SU-DHL-6 (cell line): ENCODE measurements around the gene TLL2.

Experiments
- EZH2phosphoT487 ChIP-seq: fragments of 200-600 bp; sonication (generic), shearing (Covaris generic); conservative IDR thresholded peaks from 2 replicates; pipeline ENCODE4 v1.6.1; 2018; ENCODE audit warnings: mild to moderate bottlenecking, antibody characterized with exemption, low read length, moderate library complexity, mixed read lengths
- TF ChIP-seq, protein P1 (sequence below): fragments of 200-600 bp; sonication (generic); IDR thresholded peaks from one replicate; pipeline ENCODE4 v1.5.1; 2017; ENCODE audit warnings: antibody characterized with exemption, mild to moderate bottlenecking, low read length, moderate library complexity; ENCODE audit not compliant: insufficient read depth, poor library complexity, severe bottlenecking

DNA sequence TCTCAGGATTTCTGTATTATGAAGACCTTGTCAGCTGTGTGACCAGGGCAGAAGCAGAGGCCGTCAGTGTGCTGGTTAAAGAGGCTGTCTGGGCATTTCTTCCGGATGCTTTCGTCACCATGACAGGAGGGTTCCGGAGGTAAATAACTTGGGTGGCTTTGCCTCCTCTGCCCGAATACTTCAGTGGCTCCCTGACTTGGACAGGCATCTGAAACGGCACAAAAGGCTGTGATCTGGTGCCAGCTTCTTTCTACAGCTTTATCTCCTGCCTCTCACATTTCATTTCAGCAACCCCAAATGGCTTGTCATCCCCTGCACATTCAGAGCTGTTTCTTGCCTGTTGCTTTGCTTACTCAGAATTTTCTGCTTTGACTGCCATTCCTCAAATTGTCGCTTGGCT lies 186.3 kb downstream of the TLL2 start:
- TF ChIP-seq, protein P1, sequence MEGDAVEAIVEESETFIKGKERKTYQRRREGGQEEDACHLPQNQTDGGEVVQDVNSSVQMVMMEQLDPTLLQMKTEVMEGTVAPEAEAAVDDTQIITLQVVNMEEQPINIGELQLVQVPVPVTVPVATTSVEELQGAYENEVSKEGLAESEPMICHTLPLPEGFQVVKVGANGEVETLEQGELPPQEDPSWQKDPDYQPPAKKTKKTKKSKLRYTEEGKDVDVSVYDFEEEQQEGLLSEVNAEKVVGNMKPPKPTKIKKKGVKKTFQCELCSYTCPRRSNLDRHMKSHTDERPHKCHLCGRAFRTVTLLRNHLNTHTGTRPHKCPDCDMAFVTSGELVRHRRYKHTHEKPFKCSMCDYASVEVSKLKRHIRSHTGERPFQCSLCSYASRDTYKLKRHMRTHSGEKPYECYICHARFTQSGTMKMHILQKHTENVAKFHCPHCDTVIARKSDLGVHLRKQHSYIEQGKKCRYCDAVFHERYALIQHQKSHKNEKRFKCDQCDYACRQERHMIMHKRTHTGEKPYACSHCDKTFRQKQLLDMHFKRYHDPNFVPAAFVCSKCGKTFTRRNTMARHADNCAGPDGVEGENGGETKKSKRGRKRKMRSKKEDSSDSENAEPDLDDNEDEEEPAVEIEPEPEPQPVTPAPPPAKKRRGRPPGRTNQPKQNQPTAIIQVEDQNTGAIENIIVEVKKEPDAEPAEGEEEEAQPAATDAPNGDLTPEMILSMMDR, result no peak
- no peak for TF ChIP-seq EZH2phosphoT487
